Tibial nerve (tissue), 4 donors: Measurements from ENCODE around the gene SH3BP2.

ENCODE experiments used
- EP300 ChIP-seq, 2 donors: sonication (generic); formaldehyde crosslinking; IDR thresholded peaks; one replicate each; pipeline ENCODE4 v1.6.1; 2017; ENCODE audit warnings: antibody characterized with exemption in 2 of 2, mild to moderate bottlenecking in 1 of 2
- POLR2A ChIP-seq, 2 donors: fragments of 450-650 bp; IDR thresholded peaks; one replicate each; pipeline ENCODE4 v1.6.1; 2017; ENCODE audit warnings: antibody characterized with exemption in 2 of 2, mild to moderate bottlenecking in 2 of 2, moderate library complexity in 2 of 2
- TF ChIP-seq, protein P1 (sequence below), 5 experiments: fragments of 200-600 bp in 3 of 5; fragments of 450-650 bp in 2 of 5; sonication (generic) in 3 of 5; IDR thresholded peaks; one replicate each; pipeline ENCODE4 v1.5.1; 2016 to 2019; ENCODE audit warnings: antibody characterized with exemption in 5 of 5, mild to moderate bottlenecking in 3 of 5, moderate library complexity in 2 of 5

DNA sequence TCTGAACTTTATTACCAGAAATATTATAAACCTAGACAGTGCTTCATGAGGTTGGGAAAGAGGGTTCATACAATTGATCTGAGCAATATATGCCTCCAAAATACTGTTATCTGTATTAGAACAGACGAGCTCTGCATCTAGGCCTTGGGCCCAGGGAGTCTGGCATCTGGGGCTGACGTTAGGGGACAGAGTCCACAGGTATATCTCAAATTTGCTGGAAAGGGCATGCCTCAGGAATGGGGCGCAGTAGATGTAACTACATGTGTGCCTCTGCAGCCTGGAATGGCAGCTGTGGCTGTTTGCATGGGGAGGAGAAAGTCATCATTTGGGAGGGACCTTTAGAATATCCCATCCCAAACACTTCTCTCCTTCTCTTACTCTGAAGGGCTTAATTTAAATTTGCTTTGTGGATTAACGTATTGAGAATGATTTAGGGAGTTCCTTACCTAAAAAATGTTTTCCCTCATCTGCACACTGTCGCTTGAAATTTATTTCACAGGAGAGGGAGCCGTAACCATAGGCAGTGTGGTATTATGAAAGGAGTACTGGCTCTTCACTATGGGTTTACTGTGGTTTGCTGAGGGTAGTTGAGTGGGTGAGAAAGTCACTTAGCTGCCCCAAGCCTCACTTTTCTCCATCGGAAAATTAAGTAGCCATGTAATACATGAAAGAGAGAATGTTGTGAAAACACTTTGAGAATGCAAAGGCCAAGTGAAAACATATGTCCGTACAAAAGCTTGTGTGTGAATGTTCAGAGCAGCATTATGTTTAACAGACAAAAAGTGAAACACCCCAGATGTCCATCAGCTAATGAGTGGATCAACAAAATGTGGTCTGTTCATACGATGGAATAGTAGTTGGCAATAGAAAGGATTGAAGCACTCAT is 56.6 kb downstream of the SH3BP2 start:
- TF ChIP-seq, protein P1, sequence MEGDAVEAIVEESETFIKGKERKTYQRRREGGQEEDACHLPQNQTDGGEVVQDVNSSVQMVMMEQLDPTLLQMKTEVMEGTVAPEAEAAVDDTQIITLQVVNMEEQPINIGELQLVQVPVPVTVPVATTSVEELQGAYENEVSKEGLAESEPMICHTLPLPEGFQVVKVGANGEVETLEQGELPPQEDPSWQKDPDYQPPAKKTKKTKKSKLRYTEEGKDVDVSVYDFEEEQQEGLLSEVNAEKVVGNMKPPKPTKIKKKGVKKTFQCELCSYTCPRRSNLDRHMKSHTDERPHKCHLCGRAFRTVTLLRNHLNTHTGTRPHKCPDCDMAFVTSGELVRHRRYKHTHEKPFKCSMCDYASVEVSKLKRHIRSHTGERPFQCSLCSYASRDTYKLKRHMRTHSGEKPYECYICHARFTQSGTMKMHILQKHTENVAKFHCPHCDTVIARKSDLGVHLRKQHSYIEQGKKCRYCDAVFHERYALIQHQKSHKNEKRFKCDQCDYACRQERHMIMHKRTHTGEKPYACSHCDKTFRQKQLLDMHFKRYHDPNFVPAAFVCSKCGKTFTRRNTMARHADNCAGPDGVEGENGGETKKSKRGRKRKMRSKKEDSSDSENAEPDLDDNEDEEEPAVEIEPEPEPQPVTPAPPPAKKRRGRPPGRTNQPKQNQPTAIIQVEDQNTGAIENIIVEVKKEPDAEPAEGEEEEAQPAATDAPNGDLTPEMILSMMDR (IDR thresholded peaks at IDR 0.05), result no peak
- TF ChIP-seq POLR2A (IDR thresholded peaks at IDR 0.05), result no peak
- no peak for TF ChIP-seq EP300 (IDR thresholded peaks at IDR 0.05)
